Pulmonary artery endothelial cell (primary cell): ENCODE results near the gene SLC5A10. TPM values are rescaled to one million over a fixed set of nuclear protein-coding genes. Genes with fewer than 3 reads are reported as not detected.
"Not testable (repeated sequence)": the region's sequence is repeated elsewhere in the genome, so short reads cannot be mapped to it uniquely, and the experiment has no call there.

Experiments
- DNase-seq: peaks from one replicate; pipeline ENCODE4 v3.0.0-alpha.2; 2011; ENCODE audit warnings: low read depth, low spot score
- total RNA-seq: library from RNA; depleted of rRNA; stranded (reverse); fragments of >200 nt; gene quantifications from 2 replicates; pipeline ENCODE4 v1.2.3, GENCODE V29; 2014

The SLC5A10 gene
- total RNA-seq, 1 donor from 2014 or later = not detected

GRCh38 chr17:19040350-19040749, 88.4 kb downstream of the SLC5A10 start:
- not testable (repeated sequence) for DNase-seq

DNA sequence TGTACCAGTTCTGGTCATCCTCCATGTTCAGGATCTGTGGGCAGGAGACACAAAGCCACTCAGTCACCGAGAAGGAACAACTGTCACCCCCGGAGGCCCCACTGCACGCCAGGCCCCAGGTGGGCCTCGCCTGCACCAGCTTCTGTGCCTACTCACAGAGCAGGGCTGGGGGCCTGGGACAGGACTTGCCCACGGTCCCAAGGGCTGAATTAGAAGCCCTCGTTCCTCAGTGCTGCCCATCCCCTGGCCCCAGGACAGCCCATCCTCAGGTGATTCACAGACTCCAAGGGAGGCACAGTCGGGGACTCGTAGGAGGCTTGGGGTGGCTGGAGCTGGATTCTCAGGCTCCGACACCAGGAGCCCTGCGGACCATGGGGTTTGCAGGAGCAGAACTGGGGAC, 89.9 kb downstream of the SLC5A10 start:
- not testable (repeated sequence) for DNase-seq

DNA sequence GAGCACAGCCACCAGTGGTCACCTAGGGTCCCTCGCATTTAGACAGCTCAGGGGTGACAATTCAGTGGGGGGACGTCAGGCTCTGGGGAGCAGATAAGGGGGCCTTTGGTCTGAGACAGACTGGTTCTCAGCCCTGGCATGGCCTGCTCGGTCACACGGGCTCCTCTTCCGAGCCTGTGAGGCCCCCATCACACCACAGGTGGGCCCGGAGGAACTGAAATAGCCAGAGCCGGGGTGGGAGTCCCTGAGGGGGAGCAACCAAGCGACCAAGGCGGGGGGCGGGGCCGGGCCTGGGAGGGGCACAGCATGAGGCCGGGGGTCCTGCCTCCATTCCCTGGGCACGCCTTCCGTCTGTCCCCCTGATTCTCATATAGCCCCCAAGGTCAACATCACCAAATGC, 90.4 kb downstream of the SLC5A10 start:
- not testable (repeated sequence) for DNase-seq

DNA sequence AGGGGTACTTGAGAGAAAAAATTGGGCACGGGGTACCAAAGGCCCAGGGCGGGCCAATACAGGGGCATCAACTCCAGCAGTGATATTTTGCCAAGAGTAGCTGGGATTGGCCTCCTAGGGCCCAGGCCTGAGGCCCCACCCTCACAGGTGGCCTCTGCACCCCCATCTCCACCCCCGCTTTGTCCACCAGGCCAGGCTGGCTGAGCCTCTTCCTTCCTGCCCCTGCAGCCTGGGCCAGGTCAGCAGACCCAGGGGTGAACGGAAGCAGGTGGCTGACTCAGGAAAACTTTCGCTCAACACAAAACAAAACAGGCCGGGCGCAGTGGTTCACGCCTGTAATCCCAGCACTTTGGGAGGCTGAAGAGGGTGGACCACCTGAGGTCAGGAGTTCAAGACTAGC, 91.1 kb downstream of the SLC5A10 start:
- not testable (repeated sequence) for DNase-seq

GRCh38 chr17:19044643-19045042, 92.7 kb downstream of the SLC5A10 start:
- DNase-seq = not testable (repeated sequence)

GRCh38 chr17:19046782-19047375, 94.9 kb downstream of the SLC5A10 start, which contains the start of gene GRAP:
Gene GRAP (minus strand): TSS chr17:19046957. CDS start chr17:19046926, 31 bp downstream.
- not testable (repeated sequence) for DNase-seq

DNA sequence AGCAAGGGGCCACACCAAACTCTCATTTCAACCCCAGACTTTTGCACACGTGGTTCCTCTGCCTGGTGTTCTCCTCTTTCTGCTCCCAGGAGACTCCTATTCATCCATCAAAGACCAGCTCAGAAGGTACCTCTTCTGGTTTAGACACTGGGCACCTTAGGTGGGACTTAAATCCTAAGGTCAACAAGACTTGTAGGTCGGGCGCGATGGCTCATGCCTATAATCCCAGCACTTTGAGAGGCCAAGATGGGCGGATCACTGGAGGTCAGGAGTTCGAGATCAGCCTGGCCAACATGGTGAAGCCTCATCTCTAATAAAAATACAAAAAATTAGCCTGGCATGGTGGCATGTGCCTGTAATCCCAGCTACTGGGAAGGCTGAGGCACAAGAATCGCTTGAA, 95.5 kb downstream of the SLC5A10 start:
- DNase-seq = not testable (repeated sequence)

DNA sequence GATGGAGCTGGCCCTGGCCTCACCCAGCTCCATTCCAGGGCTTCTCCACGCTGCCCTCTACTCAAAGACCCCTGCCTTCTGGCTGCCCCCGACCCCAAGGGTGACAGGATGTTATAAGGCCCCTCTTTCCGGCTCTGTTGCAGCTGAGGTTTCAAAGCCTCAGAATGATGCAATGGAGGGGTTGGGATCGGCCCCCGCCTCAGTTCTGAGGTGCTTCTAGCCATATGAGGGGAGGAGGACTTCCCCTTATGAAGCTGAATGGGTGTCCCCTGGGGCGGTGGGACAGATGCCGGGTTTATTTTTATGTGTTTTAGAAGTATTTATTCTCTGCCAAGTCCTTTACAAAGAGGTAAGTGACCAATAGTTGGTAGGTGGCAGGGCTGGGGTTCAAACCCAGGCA, 96.9 kb downstream of the SLC5A10 start:
- DNase-seq = not testable (repeated sequence)

GRCh38 chr17:19055447-19055846, 103.5 kb downstream of the SLC5A10 start:
- DNase-seq = not testable (repeated sequence)

DNA sequence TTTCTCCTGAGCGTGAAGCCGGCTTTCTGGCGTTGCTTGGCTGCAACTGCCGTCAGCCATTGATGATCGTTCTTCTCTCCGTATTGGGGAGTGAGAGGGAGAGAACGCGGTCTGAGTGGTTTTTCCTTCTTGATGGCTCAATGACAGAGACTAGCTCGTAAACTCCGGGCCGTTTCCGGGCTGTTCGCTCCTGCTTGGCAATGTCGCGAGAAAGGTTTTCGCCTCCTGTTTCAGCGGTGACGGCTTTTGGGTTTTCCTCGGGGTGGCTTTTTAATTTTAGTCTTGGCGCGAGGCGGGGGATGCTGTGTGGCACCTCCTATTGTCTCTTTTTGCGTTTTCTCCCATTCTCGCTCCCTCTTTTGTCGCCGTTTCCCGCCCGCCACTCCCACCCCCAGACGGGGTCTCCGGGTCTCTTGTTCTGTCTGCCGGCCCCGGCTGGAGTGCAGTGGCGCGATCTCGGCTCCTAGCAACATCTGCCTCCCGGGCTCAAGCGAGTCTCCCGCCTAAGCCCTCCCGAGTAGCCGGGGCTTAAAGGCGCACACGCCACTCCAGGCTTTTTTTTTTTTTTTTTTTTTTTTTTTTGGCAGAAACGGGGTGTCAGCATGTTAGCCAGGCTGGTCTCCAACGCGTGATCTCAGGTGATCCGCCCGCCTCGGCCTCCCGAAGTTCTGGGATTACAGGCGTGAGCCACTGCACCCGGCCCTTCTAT, 110.2 kb downstream of the SLC5A10 start:
- DNase-seq = not testable (repeated sequence)

- DNase-seq = not testable (repeated sequence)
Measured at GRCh38 chr17:19062718-19063325, 110.9 kb downstream of the SLC5A10 start.

DNA sequence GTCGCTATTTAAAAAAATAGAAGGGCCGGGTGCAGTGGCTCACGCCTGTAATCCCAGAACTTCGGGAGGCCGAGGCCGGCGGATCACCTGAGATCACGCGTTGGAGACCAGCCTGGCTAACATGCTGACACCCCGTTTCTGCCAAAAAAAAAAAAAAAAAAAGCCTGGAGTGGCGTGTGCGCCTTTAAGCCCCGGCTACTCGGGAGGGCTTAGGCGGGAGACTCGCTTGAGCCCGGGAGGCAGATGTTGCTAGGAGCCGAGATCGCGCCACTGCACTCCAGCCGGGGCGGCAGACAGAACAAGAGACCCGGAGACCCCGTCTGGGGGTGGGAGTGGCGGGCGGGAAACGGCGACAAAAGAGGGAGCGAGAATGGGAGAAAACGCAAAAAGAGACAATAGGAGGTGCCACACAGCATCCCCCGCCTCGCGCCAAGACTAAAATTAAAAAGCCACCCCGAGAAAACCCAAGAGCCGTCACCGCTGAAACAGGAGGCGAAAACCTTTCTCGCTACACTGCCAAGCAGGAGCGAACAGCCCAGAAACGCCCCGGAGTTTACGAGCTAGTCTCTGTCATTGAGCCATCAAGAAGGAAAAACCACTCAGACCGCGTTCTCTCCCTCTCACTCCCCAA, 111.5 kb downstream of the SLC5A10 start:
- DNase-seq = not testable (repeated sequence)

- DNase-seq = not testable (repeated sequence)
Measured at GRCh38 chr17:19064378-19064777, 112.4 kb downstream of the SLC5A10 start.

GRCh38 chr17:19070318-19071168, 118.6 kb downstream of the SLC5A10 start:
- DNase-seq = not testable (repeated sequence)

Other genes starting within 250 kb of the SLC5A10 start
- under 0.01 TPM in 1 of 2 replicates, not detected in the other for gene FBXW10, start 208.1 kb upstream of the SLC5A10 start, total RNA-seq
- gene TVP23B, start 171.0 kb upstream of the SLC5A10 start, total RNA-seq = 46.3 and 62.8 TPM in 2 replicates
- gene PRPSAP2, start 94.0 kb upstream of the SLC5A10 start, total RNA-seq = 37.5 and 47.0 TPM in 2 replicates
- 13.3 and 13.6 TPM in 2 replicates for gene FAM83G, start 52.6 kb downstream of the SLC5A10 start, total RNA-seq
- 16.5 and 20.5 TPM in 2 replicates for gene GRAP, start 94.8 kb downstream of the SLC5A10 start, total RNA-seq
- gene GRAPL, start 175.4 kb downstream of the SLC5A10 start, total RNA-seq = 7.3 and 11.9 TPM in 2 replicates